ENCODE results near the gene ORAI2. TPM values are rescaled to one million over a fixed set of nuclear protein-coding genes. Genes with fewer than 3 reads are reported as not detected.

The ORAI2 gene
- total and polyA plus RNA-seq, 2 of the 13 experiments (the other 11 are each of a cell fraction or from before 2014, with no cell fraction given) = 3.0 to 6.0 TPM

DNA sequence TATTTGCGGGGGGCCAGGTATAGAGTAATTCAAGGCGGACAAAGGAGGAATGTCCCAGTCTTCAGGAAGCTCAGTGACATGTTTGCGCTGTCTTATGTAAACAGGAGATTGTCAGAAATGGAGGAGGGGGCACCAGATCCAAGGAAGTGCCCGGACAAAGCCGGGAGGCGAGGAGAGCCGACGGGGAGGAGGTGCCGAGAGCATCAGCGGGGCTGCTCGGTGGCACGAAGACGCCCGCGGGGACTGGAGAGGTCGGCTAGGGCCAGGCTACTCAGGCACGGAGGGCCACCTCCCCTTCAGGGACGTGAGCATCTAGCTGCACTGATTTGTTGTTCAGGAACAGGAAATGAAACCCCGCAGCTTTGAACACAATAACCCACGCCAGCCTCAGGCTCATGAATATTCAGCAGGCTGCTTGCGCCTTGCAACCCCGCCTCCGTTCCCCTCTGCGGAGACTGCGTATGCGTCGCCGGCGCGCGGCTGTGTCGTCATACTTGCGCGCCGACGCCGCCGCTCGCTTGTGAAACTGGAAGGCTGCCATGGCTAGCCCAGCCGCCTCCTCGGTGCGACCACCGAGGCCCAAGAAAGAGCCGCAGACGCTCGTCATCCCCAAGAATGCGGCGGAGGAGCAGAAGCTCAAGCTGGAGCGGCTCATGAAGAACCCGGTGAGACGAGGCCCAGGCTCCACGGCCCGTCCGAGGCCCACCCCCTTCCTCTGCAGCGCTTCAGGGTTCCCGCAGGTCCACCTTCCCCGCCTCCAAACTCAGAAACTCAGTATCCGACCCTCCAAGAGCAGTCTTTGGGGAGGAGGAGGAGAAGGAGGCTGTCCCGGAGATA, 37.3 kb upstream of the ORAI2 start, which contains the start of gene PRKRIP1 (continued):
- TF ChIP-seq, protein P1, sequence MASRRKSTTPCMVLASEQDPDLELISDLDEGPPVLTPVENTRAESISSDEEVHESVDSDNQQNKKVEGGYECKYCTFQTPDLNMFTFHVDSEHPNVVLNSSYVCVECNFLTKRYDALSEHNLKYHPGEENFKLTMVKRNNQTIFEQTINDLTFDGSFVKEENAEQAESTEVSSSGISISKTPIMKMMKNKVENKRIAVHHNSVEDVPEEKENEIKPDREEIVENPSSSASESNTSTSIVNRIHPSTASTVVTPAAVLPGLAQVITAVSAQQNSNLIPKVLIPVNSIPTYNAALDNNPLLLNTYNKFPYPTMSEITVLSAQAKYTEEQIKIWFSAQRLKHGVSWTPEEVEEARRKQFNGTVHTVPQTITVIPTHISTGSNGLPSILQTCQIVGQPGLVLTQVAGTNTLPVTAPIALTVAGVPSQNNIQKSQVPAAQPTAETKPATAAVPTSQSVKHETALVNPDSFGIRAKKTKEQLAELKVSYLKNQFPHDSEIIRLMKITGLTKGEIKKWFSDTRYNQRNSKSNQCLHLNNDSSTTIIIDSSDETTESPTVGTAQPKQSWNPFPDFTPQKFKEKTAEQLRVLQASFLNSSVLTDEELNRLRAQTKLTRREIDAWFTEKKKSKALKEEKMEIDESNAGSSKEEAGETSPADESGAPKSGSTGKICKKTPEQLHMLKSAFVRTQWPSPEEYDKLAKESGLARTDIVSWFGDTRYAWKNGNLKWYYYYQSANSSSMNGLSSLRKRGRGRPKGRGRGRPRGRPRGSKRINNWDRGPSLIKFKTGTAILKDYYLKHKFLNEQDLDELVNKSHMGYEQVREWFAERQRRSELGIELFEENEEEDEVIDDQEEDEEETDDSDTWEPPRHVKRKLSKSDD (CRISPR knock-in tag; IDR thresholded peaks at IDR 0.05; ENCODE audit: low read depth) = peak; percentile 48; the same call in 1 of the 2 replicates
- TF ChIP-seq ZNF850 (CRISPR knock-in tag; conservative IDR thresholded peaks at IDR 0.05) (no peak), HNRNPK (IDR thresholded peaks at IDR 0.05; ENCODE audit: low read depth, low read length, poor library complexity, severe bottlenecking) (no peak), GABPA (IDR thresholded peaks at IDR 0.05; ENCODE audit: low read depth, low read length) (no peak), GABPA (CRISPR knock-in tag; IDR thresholded peaks at IDR 0.05; ENCODE audit: low read depth) (peak; percentile 61), ARID2 (CRISPR knock-in tag; IDR thresholded peaks at IDR 0.05; ENCODE audit: borderline replicate concordance) (no peak)
- TF ChIP-seq, protein P2, sequence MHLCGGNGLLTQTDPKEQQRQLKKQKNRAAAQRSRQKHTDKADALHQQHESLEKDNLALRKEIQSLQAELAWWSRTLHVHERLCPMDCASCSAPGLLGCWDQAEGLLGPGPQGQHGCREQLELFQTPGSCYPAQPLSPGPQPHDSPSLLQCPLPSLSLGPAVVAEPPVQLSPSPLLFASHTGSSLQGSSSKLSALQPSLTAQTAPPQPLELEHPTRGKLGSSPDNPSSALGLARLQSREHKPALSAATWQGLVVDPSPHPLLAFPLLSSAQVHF (CRISPR knock-in tag; IDR thresholded peaks at IDR 0.05) = no peak
- TF ChIP-seq, protein P3, sequence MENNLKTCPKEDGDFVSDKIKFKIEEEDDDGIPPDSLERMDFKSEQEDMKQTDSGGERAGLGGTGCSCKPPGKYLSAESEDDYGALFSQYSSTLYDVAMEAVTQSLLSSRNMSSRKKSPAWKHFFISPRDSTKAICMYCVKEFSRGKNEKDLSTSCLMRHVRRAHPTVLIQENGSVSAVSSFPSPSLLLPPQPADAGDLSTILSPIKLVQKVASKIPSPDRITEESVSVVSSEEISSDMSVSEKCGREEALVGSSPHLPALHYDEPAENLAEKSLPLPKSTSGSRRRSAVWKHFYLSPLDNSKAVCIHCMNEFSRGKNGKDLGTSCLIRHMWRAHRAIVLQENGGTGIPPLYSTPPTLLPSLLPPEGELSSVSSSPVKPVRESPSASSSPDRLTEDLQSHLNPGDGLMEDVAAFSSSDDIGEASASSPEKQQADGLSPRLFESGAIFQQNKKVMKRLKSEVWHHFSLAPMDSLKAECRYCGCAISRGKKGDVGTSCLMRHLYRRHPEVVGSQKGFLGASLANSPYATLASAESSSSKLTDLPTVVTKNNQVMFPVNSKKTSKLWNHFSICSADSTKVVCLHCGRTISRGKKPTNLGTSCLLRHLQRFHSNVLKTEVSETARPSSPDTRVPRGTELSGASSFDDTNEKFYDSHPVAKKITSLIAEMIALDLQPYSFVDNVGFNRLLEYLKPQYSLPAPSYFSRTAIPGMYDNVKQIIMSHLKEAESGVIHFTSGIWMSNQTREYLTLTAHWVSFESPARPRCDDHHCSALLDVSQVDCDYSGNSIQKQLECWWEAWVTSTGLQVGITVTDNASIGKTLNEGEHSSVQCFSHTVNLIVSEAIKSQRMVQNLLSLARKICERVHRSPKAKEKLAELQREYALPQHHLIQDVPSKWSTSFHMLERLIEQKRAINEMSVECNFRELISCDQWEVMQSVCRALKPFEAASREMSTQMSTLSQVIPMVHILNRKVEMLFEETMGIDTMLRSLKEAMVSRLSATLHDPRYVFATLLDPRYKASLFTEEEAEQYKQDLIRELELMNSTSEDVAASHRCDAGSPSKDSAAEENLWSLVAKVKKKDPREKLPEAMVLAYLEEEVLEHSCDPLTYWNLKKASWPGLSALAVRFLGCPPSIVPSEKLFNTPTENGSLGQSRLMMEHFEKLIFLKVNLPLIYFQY (CRISPR knock-in tag; IDR thresholded peaks at IDR 0.05; ENCODE audit: borderline replicate concordance) = no peak
- TF ChIP-seq, protein P4, sequence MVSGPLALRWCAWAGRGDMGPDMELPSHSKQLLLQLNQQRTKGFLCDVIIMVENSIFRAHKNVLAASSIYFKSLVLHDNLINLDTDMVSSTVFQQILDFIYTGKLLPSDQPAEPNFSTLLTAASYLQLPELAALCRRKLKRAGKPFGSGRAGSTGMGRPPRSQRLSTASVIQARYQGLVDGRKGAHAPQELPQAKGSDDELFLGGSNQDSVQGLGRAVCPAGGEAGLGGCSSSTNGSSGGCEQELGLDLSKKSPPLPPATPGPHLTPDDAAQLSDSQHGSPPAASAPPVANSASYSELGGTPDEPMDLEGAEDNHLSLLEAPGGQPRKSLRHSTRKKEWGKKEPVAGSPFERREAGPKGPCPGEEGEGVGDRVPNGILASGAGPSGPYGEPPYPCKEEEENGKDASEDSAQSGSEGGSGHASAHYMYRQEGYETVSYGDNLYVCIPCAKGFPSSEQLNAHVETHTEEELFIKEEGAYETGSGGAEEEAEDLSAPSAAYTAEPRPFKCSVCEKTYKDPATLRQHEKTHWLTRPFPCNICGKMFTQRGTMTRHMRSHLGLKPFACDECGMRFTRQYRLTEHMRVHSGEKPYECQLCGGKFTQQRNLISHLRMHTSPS (CRISPR knock-in tag; IDR thresholded peaks at IDR 0.05; ENCODE audit: low read depth) = 0 out of 2 replicates have a peak, but pooled peaks have one; percentile 27
- TF ChIP-seq, protein P5, sequence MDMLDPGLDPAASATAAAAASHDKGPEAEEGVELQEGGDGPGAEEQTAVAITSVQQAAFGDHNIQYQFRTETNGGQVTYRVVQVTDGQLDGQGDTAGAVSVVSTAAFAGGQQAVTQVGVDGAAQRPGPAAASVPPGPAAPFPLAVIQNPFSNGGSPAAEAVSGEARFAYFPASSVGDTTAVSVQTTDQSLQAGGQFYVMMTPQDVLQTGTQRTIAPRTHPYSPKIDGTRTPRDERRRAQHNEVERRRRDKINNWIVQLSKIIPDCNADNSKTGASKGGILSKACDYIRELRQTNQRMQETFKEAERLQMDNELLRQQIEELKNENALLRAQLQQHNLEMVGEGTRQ (IDR thresholded peaks at IDR 0.05; ENCODE audit: low read depth, low read length) = no peak
- TF ChIP-seq, protein P5 (CRISPR knock-in tag; IDR thresholded peaks at IDR 0.05; ENCODE audit: borderline replicate concordance) = no peak
- TF ChIP-seq, protein P6, sequence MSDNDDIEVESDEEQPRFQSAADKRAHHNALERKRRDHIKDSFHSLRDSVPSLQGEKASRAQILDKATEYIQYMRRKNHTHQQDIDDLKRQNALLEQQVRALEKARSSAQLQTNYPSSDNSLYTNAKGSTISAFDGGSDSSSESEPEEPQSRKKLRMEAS (IDR thresholded peaks at IDR 0.05) = peak; percentile 42; the same call in 1 of the 2 replicates
- TF ChIP-seq, protein P7, sequence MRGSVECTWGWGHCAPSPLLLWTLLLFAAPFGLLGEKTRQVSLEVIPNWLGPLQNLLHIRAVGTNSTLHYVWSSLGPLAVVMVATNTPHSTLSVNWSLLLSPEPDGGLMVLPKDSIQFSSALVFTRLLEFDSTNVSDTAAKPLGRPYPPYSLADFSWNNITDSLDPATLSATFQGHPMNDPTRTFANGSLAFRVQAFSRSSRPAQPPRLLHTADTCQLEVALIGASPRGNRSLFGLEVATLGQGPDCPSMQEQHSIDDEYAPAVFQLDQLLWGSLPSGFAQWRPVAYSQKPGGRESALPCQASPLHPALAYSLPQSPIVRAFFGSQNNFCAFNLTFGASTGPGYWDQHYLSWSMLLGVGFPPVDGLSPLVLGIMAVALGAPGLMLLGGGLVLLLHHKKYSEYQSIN (CRISPR knock-in tag; IDR thresholded peaks at IDR 0.05; ENCODE audit: borderline replicate concordance) = no peak

All from HepG2 (cell line).